Loucy (cell line): ENCODE data around the gene LYRM4.

Source experiments
- H2AFZ ChIP-seq: fragments of 200-600 bp; sonication (generic); 2 replicates; pipeline ENCODE4 v1.6.0; 2016; ENCODE audit warnings: antibody characterized with exemption, mild to moderate bottlenecking, low read length, moderate library complexity
- H3F3A ChIP-seq: fragments of 200-600 bp; 2 replicates; pipeline ENCODE4 v1.6.0; 2016; ENCODE audit warnings: antibody characterized with exemption, low read depth, mild to moderate bottlenecking
- H3K27me3 ChIP-seq: fragments of 200-600 bp; sonication (generic); 2 replicates; pipeline ENCODE4 v1.6.1; 2014; ENCODE audit warnings: low read length, mild to moderate bottlenecking; ENCODE audit not compliant: insufficient read depth, poor library complexity, severe bottlenecking
- H3K36me3 ChIP-seq: fragments of 200-600 bp; sonication (generic); 2 replicates; pipeline ENCODE4 v1.6.1; 2016; ENCODE audit warnings: low read length; ENCODE audit not compliant: insufficient read depth
- H3K4me1 ChIP-seq: fragments of 200-600 bp; sonication (generic); 2 replicates; pipeline ENCODE4 v1.5.1; 2014; ENCODE audit warnings: low read length, mild to moderate bottlenecking; ENCODE audit not compliant: insufficient read depth, poor library complexity, severe bottlenecking
- H3K4me2 ChIP-seq: fragments of 200-600 bp; sonication (generic); 2 replicates; pipeline ENCODE4 v1.6.0; 2014; ENCODE audit warnings: antibody characterized with exemption, low read length, low read depth, mild to moderate bottlenecking; ENCODE audit not compliant: poor library complexity, severe bottlenecking
- H3K4me3 ChIP-seq: fragments of 200-600 bp; sonication (generic); 2 replicates; pipeline ENCODE4 v1.5.1; 2014; ENCODE audit warnings: low read length, mild to moderate bottlenecking, mixed read lengths; ENCODE audit not compliant: poor library complexity, severe bottlenecking
- H3K79me2 ChIP-seq: fragments of 200-600 bp; sonication (generic); 2 replicates; pipeline ENCODE4 v1.6.1; 2014; ENCODE audit warnings: low read length; ENCODE audit not compliant: insufficient read depth
- H3K9ac ChIP-seq: fragments of 200-600 bp; sonication (generic); 2 replicates; pipeline ENCODE4 v1.6.0; 2014; ENCODE audit warnings: mild to moderate bottlenecking, low read depth, low read length, moderate library complexity; ENCODE audit not compliant: poor library complexity, severe bottlenecking
- H3K9me2 ChIP-seq: fragments of 200-600 bp; sonication (generic); replicated peaks from 2 replicates; pipeline ENCODE4 v1.6.1; 2016; ENCODE audit warnings: low read depth, low read length, mixed read lengths
- H3K9me3 ChIP-seq: fragments of 200-600 bp; sonication (generic); 2 replicates; pipeline ENCODE4 v1.6.1; 2014; ENCODE audit warnings: mild to moderate bottlenecking, antibody characterized with exemption, low read length, low read depth; ENCODE audit not compliant: insufficient read depth
- H4K20me1 ChIP-seq: fragments of 200-600 bp; sonication (generic); 2 replicates; pipeline ENCODE4 v1.6.0; 2014; ENCODE audit warnings: antibody characterized with exemption, low read length, mild to moderate bottlenecking; ENCODE audit not compliant: insufficient read depth, poor library complexity, severe bottlenecking
- CTCF ChIP-seq: fragments of 200-600 bp; sonication (generic); conservative IDR thresholded peaks from 2 replicates; pipeline ENCODE4 v1.5.1; 2014; ENCODE audit warnings: mild to moderate bottlenecking, antibody characterized with exemption, low read length
- EZH2phosphoT487 ChIP-seq: fragments of 200-600 bp; IDR thresholded peaks from 2 replicates; pipeline ENCODE4 v1.6.1; 2018; ENCODE audit warnings: antibody characterized with exemption, mild to moderate bottlenecking, moderate library complexity, borderline replicate concordance

LYRM4 gene

GRCh38 chr6:5305968-5306626, 45.3 kb upstream of the LYRM4 start:
- Histone ChIP-seq H3K4me2 (no peak overlapping the region), H2AFZ (no peak overlapping the region), H3K36me3 (no peaks in the 10 kb centered on the region), H3K79me2 (no peaks in the 10 kb centered on the region), H3K4me1 (peaks cover 9% of the 10 kb centered on the region), H3K9me3 (no peaks in the 10 kb centered on the region), H4K20me1 (no peaks in the 10 kb centered on the region), H3K9ac (no peak overlapping the region), H3K9me2 (no peaks in the 10 kb centered on the region), H3F3A (no peaks in the 10 kb centered on the region), H3K4me3 (no peak overlapping the region), H3K27me3 (no peaks in the 10 kb centered on the region)
- TF ChIP-seq EZH2phosphoT487: no peak

GRCh38 chr6:5303682-5304081, 42.9 kb upstream of the LYRM4 start:
- no peak overlapping the region for H2AFZ ChIP-seq
- H3K36me3 ChIP-seq: no peaks in the 10 kb centered on the region
- no peaks in the 10 kb centered on the region for H3K79me2 ChIP-seq
- H3K4me2 ChIP-seq: no peak overlapping the region
- H3F3A ChIP-seq: no peaks in the 10 kb centered on the region
- no peaks in the 10 kb centered on the region for H4K20me1 ChIP-seq
- no peak overlapping the region for H3K9ac ChIP-seq
- H3K27me3 ChIP-seq: no peaks in the 10 kb centered on the region
- no peaks in the 10 kb centered on the region for H3K9me3 ChIP-seq
- H3K4me3 ChIP-seq: no peak overlapping the region
- H3K9me2 ChIP-seq: no peaks in the 10 kb centered on the region
- no peak for TF ChIP-seq EZH2phosphoT487
- no peak for TF ChIP-seq CTCF
- peaks cover 9% of the 10 kb centered on the region for H3K4me1 ChIP-seq

GRCh38 chr6:5302995-5303622, 42.4 kb upstream of the LYRM4 start:
- Histone ChIP-seq H2AFZ (no peak overlapping the region), H3K79me2 (no peaks in the 10 kb centered on the region), H3K4me1 (peaks cover 9% of the 10 kb centered on the region), H3K36me3 (no peaks in the 10 kb centered on the region), H4K20me1 (no peaks in the 10 kb centered on the region), H3K9ac (no peak overlapping the region), H3K4me2 (peak overlapping the region; percentile 41), H3F3A (no peaks in the 10 kb centered on the region), H3K9me2 (no peaks in the 10 kb centered on the region), H3K9me3 (no peaks in the 10 kb centered on the region), H3K27me3 (no peaks in the 10 kb centered on the region), H3K4me3 (peak overlapping the region; percentile 16)
- peak; percentile 67 for TF ChIP-seq CTCF
- no peak for TF ChIP-seq EZH2phosphoT487
